Keratinocyte (primary cell): ENCODE measurements around the gene CTNNA3. TPM values are rescaled to one million over a fixed set of nuclear protein-coding genes. Genes with fewer than 3 reads are reported as not detected.
A peak's percentile ranks its signal among the peaks of the same experiment; 100 is the strongest.

Experiments used
- DNase-seq: peaks from one replicate; pipeline ENCODE4 v3.0.0-alpha.2; 2011; ENCODE audit warnings: low read depth, missing footprints, low spot score
- FAIRE-seq: peaks from 2 replicates; lab custom pipeline; 2011; peaks lifted over from hg19 to GRCh38; lab: Jason Lieb, UNC
- H2AFZ ChIP-seq: 2 replicates; pipeline ENCODE4 v1.6.0; 2012; ENCODE audit warnings: low read length, control low read depth, inconsistent platforms; ENCODE audit not compliant: control insufficient read depth
- H3K27ac ChIP-seq: 2 replicates; pipeline ENCODE4 v1.5.1; 2011; ENCODE audit warnings: low read length; ENCODE audit not compliant: control insufficient read depth, insufficient read depth
- H3K27me3 ChIP-seq: 3 replicates; pipeline ENCODE4 v1.6.0; 2011; ENCODE audit warnings: low read length; ENCODE audit not compliant: control insufficient read depth, insufficient read depth; ENCODE audit errors: extremely low read depth
- H3K36me3 ChIP-seq, 2 experiments: 2 replicates in 1 of 2; 3 replicates in 1 of 2; pipeline ENCODE4 v1.5.1; 2011; ENCODE audit warnings: low read length in 2 of 2, mild to moderate bottlenecking in 1 of 2; ENCODE audit not compliant: control insufficient read depth in 2 of 2, insufficient read depth in 2 of 2; ENCODE audit errors: extremely low read depth in 1 of 2
- H3K4me1 ChIP-seq: 3 replicates; pipeline ENCODE4 v1.5.1; 2011; ENCODE audit warnings: low read length; ENCODE audit not compliant: control insufficient read depth, insufficient read depth; ENCODE audit errors: extremely low read depth
- H3K4me2 ChIP-seq: 3 replicates; pipeline ENCODE4 v1.6.0; 2011; ENCODE audit warnings: low read depth, low read length; ENCODE audit not compliant: control insufficient read depth, insufficient read depth; ENCODE audit errors: extremely low read depth
- H3K4me3 ChIP-seq, 3 experiments: fragments of 200-600 bp in 1 of 3; sonication (generic) in 1 of 3; 2 replicates in 2 of 3; 3 replicates in 1 of 3; pipeline ENCODE4 v1.5.1; 2011 to 2016; ENCODE audit warnings: low read length in 3 of 3, mild to moderate bottlenecking in 3 of 3, control low read depth in 2 of 3, inconsistent platforms in 1 of 3, low read depth in 1 of 3, mixed read lengths in 1 of 3, mixed run types in 1 of 3, moderate library complexity in 1 of 3; ENCODE audit not compliant: control insufficient read depth in 2 of 3, insufficient read depth in 2 of 3; ENCODE audit errors: extremely low read depth in 1 of 3
- H3K79me2 ChIP-seq: 2 replicates; pipeline ENCODE4 v1.6.0; 2012; ENCODE audit warnings: low read length; ENCODE audit not compliant: control insufficient read depth, insufficient read depth
- H3K9ac ChIP-seq: 3 replicates; pipeline ENCODE4 v1.6.0; 2011; ENCODE audit warnings: low read length; ENCODE audit not compliant: control insufficient read depth, insufficient read depth; ENCODE audit errors: extremely low read depth
- H3K9me1 ChIP-seq: 3 replicates; pipeline ENCODE4 v1.6.0; 2011; ENCODE audit warnings: low read length; ENCODE audit not compliant: control insufficient read depth, insufficient read depth; ENCODE audit errors: extremely low read depth
- H3K9me3 ChIP-seq: 2 replicates; pipeline ENCODE4 v1.5.1; 2012; ENCODE audit warnings: low read depth, low read length; ENCODE audit not compliant: control insufficient read depth
- H4K20me1 ChIP-seq: 3 replicates; pipeline ENCODE4 v1.6.0; 2011; ENCODE audit warnings: low read length; ENCODE audit not compliant: control insufficient read depth, insufficient read depth; ENCODE audit errors: extremely low read depth
- EZH2 ChIP-seq: IDR thresholded peaks from one replicate; pipeline ENCODE4 v1.6.1; 2012; ENCODE audit warnings: inconsistent platforms, mild to moderate bottlenecking, low read length, moderate library complexity
- dilution Hi-C: fragments of 300-500 bp; cut with MboI; formaldehyde crosslinking; loops from one replicate; pipeline ENCODE4 v1.7.0; 2020; ENCODE audit warnings: low sequenced_read_pairs; ENCODE audit not compliant: extremely low pct_ligation_motif_present
- polyA plus RNA-seq, 5 experiments: library from polyadenylated mRNA; depleted of rRNA in 3 of 5; stranded (reverse) in 3 of 5; stranded (forward) in 1 of 5; unstranded in 1 of 5; fragments of >200 nt; gene quantifications; 1 replicate in 1 of 5; 2 replicates in 3 of 5; 3 replicates in 1 of 5; pipeline versions ENCODE4 v1.2.1 to v1.2.3, GENCODE V29; 2011 to 2012; ENCODE audit warnings: missing spikeins in 2 of 5, low read depth in 1 of 5, low replicate concordance in 1 of 5
- TF ChIP-seq, protein P1 (sequence below), 3 experiments: IDR thresholded peaks in 1 of 3; conservative IDR thresholded peaks in 1 of 3; optimal IDR thresholded peaks in 1 of 3; 2 replicates in 2 of 3; 3 replicates in 1 of 3; pipeline versions ENCODE3 to v1.5.1; 2011; ENCODE audit warnings: low read length in 3 of 3, mild to moderate bottlenecking in 3 of 3, moderate library complexity in 2 of 3, control low read depth in 1 of 3, inconsistent platforms in 1 of 3; ENCODE audit not compliant: insufficient read depth in 2 of 3; ENCODE audit errors: extremely low read depth in 1 of 3

The CTNNA3 gene
- polyA plus RNA-seq, 1 donor (not counting 4 experiments of a cell fraction or from before 2014, with no cell fraction given) = 0.01 TPM

GRCh38 chr10:66928776-66929175, 767.2 kb downstream of the CTNNA3 start:
- dilution Hi-C loops = no loop called here
- H3K27me3 ChIP-seq = peaks cover 20% of the 10 kb centered on the region

DNA sequence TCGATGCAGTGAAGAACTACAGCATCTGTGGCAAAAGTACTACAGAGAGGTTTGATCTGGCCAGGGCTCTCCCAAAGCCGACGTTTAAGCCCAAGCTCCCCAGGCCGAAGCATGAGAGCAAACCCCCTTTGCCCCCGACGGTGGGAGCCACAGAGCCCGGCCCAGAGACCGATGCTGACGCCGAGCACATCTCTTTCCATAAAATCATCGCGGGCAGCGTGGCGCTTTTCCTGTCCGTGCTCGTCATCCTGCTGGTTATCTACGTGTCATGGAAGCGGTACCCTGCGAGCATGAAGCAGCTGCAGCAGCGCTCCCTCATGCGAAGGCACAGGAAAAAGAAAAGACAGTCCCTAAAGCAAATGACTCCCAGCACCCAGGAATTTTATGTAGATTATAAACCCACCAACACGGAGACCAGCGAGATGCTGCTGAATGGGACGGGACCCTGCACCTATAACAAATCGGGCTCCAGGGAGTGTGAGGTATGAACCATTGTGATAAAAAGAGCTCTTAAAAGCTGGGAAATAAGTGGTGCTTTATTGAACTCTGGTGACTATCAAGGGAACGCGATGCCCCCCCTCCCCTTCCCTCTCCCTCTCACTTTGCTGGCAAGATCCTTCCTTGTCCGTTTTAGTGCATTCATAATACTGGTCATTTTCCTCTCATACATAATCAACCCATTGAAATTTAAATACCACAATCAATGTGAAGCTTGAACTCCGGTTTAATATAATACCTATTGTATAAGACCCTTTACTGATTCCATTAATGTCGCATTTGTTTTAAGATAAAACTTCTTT, 767.8 kb downstream of the CTNNA3 start:
- Histone ChIP-seq H3K36me3 (no peaks in the 10 kb centered on the region), H3K4me2 (no peak overlapping the region), H3K9ac (no peak overlapping the region), H3K4me1 (no peaks in the 10 kb centered on the region), H3K9me1 (no peaks in the 10 kb centered on the region), H3K27ac (no peak overlapping the region), H3K27me3 (peaks cover 20% of the 10 kb centered on the region), H2AFZ (no peak overlapping the region), H3K79me2 (no peaks in the 10 kb centered on the region), H3K9me3 (no peaks in the 10 kb centered on the region), H4K20me1 (no peaks in the 10 kb centered on the region), H3K4me3 (no peak overlapping the region)
- DNase-seq (no peak), FAIRE-seq (no peak)
- dilution Hi-C loops = no loop called here
- peak; percentile 65 for TF ChIP-seq EZH2
- TF ChIP-seq, protein P1, sequence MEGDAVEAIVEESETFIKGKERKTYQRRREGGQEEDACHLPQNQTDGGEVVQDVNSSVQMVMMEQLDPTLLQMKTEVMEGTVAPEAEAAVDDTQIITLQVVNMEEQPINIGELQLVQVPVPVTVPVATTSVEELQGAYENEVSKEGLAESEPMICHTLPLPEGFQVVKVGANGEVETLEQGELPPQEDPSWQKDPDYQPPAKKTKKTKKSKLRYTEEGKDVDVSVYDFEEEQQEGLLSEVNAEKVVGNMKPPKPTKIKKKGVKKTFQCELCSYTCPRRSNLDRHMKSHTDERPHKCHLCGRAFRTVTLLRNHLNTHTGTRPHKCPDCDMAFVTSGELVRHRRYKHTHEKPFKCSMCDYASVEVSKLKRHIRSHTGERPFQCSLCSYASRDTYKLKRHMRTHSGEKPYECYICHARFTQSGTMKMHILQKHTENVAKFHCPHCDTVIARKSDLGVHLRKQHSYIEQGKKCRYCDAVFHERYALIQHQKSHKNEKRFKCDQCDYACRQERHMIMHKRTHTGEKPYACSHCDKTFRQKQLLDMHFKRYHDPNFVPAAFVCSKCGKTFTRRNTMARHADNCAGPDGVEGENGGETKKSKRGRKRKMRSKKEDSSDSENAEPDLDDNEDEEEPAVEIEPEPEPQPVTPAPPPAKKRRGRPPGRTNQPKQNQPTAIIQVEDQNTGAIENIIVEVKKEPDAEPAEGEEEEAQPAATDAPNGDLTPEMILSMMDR (optimal IDR thresholded peaks at IDR 0.05 in 1 of 3, IDR thresholded peaks at IDR 0.05 in 1 of 3, conservative IDR thresholded peaks at IDR 0.05 in 1 of 3; ENCODE audit: extremely low read depth in 1 of 3, insufficient read depth in 2 of 3, low read length in 3 of 3) = no peak

More at GRCh38 chr10:66928776-66929175, 767.2 kb downstream of the CTNNA3 start:
- H2AFZ ChIP-seq = no peak overlapping the region
- H3K27ac ChIP-seq = no peak overlapping the region
- H3K4me2 ChIP-seq = no peak overlapping the region
- H3K36me3 ChIP-seq = no peaks in the 10 kb centered on the region
- no peaks in the 10 kb centered on the region for H3K79me2 ChIP-seq
- FAIRE-seq (no peak), DNase-seq (no peak)
- H3K9ac ChIP-seq = no peak overlapping the region
- no peaks in the 10 kb centered on the region for H3K9me1 ChIP-seq
- no peak overlapping the region for H3K4me3 ChIP-seq
- TF ChIP-seq, protein P1 (optimal IDR thresholded peaks at IDR 0.05 in 1 of 3, IDR thresholded peaks at IDR 0.05 in 1 of 3, conservative IDR thresholded peaks at IDR 0.05 in 1 of 3; ENCODE audit: extremely low read depth in 1 of 3, insufficient read depth in 2 of 3, low read length in 3 of 3) = no peak
- H3K9me3 ChIP-seq = no peaks in the 10 kb centered on the region
- H3K4me1 ChIP-seq = no peaks in the 10 kb centered on the region
- no peaks in the 10 kb centered on the region for H4K20me1 ChIP-seq
